ENCODE measurements around the gene CX3CR1. TPM values are rescaled to one million over a fixed set of nuclear protein-coding genes. Genes with fewer than 3 reads are reported as not detected.

Gene CX3CR1
- total and polyA plus RNA-seq, 9 of the 15 experiments (the other 6 are each of a cell fraction or from before 2014, with no cell fraction given), result 0.03 to 0.21 TPM; not detected in 7

- TF ChIP-seq THRAP3 (IDR thresholded peaks at IDR 0.05; ENCODE audit: borderline replicate concordance), result no peak
- no peak for TF ChIP-seq SNIP1 (IDR thresholded peaks at IDR 0.05; ENCODE audit: low read depth)
- TF ChIP-seq FOXJ3 (CRISPR knock-in tag; IDR thresholded peaks at IDR 0.05), result no peak
- peak; percentile 74; the same call in 1 of the 2 replicates for TF ChIP-seq MEF2D (tag; conservative IDR thresholded peaks at IDR 0.05; ENCODE audit: low read depth)
- no peak for TF ChIP-seq TEAD1 (CRISPR knock-in tag; IDR thresholded peaks at IDR 0.05)
- TF ChIP-seq PREB (CRISPR knock-in tag; IDR thresholded peaks at IDR 0.05), result no peak
- TF ChIP-seq ZNF232 (CRISPR knock-in tag; IDR thresholded peaks at IDR 0.05), result no peak
- TF ChIP-seq TOE1 (IDR thresholded peaks at IDR 0.05; ENCODE audit: borderline replicate concordance), result no peak
- no peak for TF ChIP-seq TOE1 (CRISPR knock-in tag; IDR thresholded peaks at IDR 0.05; ENCODE audit: borderline replicate concordance, low read depth)
- no peak for TF ChIP-seq ESRRB (CRISPR knock-in tag; IDR thresholded peaks at IDR 0.05; ENCODE audit: borderline replicate concordance)
- TF ChIP-seq IRF2 (CRISPR knock-in tag; IDR thresholded peaks at IDR 0.05), result no peak
- TF ChIP-seq PATZ1 (CRISPR knock-in tag; IDR thresholded peaks at IDR 0.05; ENCODE audit: borderline replicate concordance), result no peak
- TF ChIP-seq KAT8 (IDR thresholded peaks at IDR 0.05; ENCODE audit: low read depth), result no peak
- no peak for TF ChIP-seq MTA2 (IDR thresholded peaks at IDR 0.05; ENCODE audit: low read depth)
- TF ChIP-seq ZNF77 (CRISPR knock-in tag; IDR thresholded peaks at IDR 0.05), result no peak
- TF ChIP-seq KAT7 (CRISPR knock-in tag; IDR thresholded peaks at IDR 0.05; ENCODE audit: borderline replicate concordance), result no peak
- TF ChIP-seq HDAC2 (IDR thresholded peaks at IDR 0.05), result no peak
- no peak for TF ChIP-seq TARDBP (IDR thresholded peaks at IDR 0.05)
- no peak for TF ChIP-seq ATF1 (CRISPR knock-in tag; IDR thresholded peaks at IDR 0.05)
- TF ChIP-seq ATF1 (tag; IDR thresholded peaks at IDR 0.05), result no peak
- no peak for TF ChIP-seq MCM5 (IDR thresholded peaks at IDR 0.05; ENCODE audit: low read depth)
- TF ChIP-seq MECOM (CRISPR knock-in tag; IDR thresholded peaks at IDR 0.05), result no peak
- no peak for TF ChIP-seq PCBP1 (IDR thresholded peaks at IDR 0.05; ENCODE audit: low read depth, low read length, poor library complexity, severe bottlenecking)
- TF ChIP-seq SMARCE1 (IDR thresholded peaks at IDR 0.05), result peak; percentile 57; the same call in 1 of the 2 replicates
- TF ChIP-seq ZNF586 (CRISPR knock-in tag; conservative IDR thresholded peaks at IDR 0.05), result no peak
- TF ChIP-seq ATF4 (CRISPR knock-in tag; IDR thresholded peaks at IDR 0.05), result peak; percentile 85
- peak; percentile 74 for TF ChIP-seq GABPA (tag; conservative IDR thresholded peaks at IDR 0.05; ENCODE audit: low read depth)
- no peak for TF ChIP-seq ZNF551 (CRISPR knock-in tag; IDR thresholded peaks at IDR 0.05)
These were observed 4.6 kb upstream of the CX3CR1 start (continued) for GRCh38 chr3:39284457-39284881.
